GM12801 (cell line): ENCODE data around the gene IFNL3.

Source experiments
- TF ChIP-seq, protein P1 (sequence below): IDR thresholded peaks from one replicate; pipeline ENCODE4 v1.5.1; 2011; ENCODE audit warnings: control low read depth; ENCODE audit not compliant: insufficient read length; ENCODE audit errors: extremely low read depth

The IFNL3 gene

DNA sequence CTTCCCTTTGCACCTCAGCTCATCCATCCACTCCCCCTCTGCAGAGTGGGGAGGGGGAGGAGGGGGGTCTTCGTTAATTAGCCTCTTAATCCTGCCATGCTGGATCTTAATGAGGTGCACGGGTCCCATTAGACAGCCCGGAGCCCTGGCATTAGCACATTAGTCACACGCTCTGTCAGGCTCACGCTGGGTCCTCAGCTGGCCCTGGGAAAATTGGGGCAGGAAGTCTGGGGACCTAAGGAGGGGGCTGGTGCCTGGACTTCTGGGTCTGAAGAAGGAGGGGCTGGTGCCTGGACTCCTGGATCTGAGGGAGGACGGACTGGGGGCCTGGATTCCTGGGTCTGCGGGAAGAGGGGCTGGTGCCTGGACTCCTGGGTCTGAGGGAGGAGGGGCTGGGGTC lies 48.5 kb downstream of the IFNL3 start:
- TF ChIP-seq, protein P1, sequence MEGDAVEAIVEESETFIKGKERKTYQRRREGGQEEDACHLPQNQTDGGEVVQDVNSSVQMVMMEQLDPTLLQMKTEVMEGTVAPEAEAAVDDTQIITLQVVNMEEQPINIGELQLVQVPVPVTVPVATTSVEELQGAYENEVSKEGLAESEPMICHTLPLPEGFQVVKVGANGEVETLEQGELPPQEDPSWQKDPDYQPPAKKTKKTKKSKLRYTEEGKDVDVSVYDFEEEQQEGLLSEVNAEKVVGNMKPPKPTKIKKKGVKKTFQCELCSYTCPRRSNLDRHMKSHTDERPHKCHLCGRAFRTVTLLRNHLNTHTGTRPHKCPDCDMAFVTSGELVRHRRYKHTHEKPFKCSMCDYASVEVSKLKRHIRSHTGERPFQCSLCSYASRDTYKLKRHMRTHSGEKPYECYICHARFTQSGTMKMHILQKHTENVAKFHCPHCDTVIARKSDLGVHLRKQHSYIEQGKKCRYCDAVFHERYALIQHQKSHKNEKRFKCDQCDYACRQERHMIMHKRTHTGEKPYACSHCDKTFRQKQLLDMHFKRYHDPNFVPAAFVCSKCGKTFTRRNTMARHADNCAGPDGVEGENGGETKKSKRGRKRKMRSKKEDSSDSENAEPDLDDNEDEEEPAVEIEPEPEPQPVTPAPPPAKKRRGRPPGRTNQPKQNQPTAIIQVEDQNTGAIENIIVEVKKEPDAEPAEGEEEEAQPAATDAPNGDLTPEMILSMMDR = no peak

DNA sequence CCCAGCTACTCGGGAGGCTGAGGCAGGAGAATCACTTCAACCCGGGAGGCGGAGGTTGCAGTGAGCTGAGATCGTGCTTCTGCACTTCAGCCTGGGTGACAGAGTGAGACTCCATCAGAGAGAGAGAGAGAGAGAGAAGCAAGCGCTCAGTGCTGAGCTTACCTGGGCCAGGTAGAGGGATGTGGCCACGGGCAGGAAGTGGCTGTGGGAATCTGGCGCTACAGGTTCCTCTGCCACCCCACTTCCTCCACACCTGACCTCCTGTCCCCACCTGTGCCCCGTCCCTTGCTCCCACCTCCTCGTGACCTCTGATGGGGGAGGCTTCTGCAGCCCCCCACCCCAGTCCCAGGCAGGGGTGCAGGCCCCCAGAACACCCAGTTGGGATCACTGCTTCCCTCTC lies 49.1 kb downstream of the IFNL3 start:
- TF ChIP-seq, protein P1 = no peak

DNA sequence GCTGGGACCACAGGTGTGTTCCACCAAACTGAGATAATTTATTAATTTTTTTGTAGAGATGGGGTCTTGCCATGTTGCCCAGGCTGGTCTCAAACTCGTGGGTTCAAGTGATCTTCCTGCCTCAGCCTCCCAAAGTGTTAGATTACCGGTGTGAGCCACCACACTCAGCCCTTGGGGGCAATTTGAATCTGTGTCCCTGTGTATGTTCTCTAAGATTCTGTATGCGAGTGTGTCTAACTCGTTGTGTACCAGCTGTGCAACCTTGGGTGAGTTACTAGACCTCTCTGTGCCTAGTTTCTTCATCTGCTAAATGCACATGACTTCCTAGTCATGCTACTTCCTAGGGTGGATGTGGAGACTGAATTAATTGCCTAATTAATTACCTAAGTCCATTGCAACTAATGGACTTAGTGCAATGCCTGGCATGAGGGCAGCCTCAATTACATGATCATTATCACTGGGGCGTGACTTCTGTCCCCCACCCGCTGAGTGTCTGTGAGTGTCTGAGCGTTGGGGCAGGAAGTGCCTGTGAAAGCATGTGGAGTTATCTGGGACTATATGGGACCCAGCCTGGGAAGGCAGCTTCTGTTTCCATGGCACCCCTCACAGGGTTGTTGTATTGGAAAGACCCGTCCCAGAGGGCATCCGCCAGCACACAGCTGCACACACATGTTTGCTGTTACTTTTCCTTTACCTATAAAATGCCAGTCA lies 49.8 kb downstream of the IFNL3 start:
- TF ChIP-seq, protein P1 = no peak

DNA sequence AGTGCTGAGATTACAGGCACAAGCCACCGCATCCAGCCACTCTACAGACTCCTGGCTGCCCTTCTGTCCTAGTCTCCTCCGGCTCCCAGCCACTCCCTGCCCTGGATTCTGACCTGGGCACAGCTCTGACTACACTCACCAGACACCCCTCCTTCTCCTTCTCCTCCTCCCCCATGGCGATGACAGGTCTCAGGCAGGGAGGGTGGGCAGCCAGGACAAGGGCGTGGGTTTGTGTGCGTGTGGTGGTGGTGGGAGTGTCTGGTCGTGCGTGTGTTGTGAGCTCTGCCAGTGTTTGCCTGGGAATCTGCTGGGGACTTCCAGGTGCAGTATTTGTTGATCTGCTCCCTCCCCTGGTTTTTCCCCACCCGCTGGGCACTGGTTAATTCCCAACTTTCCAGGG lies 51.0 kb downstream of the IFNL3 start:
- TF ChIP-seq, protein P1 = no peak
